Smooth muscle cell (in vitro differentiated cells): ENCODE measurements around the gene DNASE1L2. TPM values are rescaled to one million over a fixed set of nuclear protein-coding genes. Genes with fewer than 3 reads are reported as not detected.
"Not testable (repeated sequence)": the region's sequence is repeated elsewhere in the genome, so short reads cannot be mapped to it uniquely, and the experiment has no call there.

Experiments
- DNase-seq: peaks from one replicate; lab custom pipeline; 2025; ENCODE audit not compliant: unreplicated experiment; lab: John Stamatoyannopoulos, UW
- H2AFZ ChIP-seq: fragments of 200-600 bp; sonication (generic); 2 replicates; pipeline ENCODE4 v1.6.0; 2016; ENCODE audit warnings: antibody characterized with exemption, low read depth, mild to moderate bottlenecking
- H3F3A ChIP-seq: fragments of 200-600 bp; sonication (generic); 2 replicates; pipeline ENCODE4 v1.6.0; 2017; ENCODE audit warnings: antibody characterized with exemption, low read depth
- H3K27ac ChIP-seq: fragments of 200-600 bp; sonication (generic); 2 replicates; pipeline ENCODE4 v1.5.1; 2016; ENCODE audit warnings: low read depth, mild to moderate bottlenecking
- H3K27me3 ChIP-seq: fragments of 200-600 bp; sonication (generic); 2 replicates; pipeline ENCODE4 v1.6.1; 2016; ENCODE audit warnings: low read depth, mild to moderate bottlenecking
- H3K36me3 ChIP-seq: fragments of 200-600 bp; sonication (generic); 2 replicates; pipeline ENCODE4 v1.5.1; 2016; ENCODE audit warnings: low read depth
- H3K4me1 ChIP-seq: fragments of 200-600 bp; sonication (generic); 2 replicates; pipeline ENCODE4 v1.5.1; 2016; ENCODE audit warnings: low read depth
- H3K4me2 ChIP-seq: fragments of 200-600 bp; sonication (generic); 2 replicates; pipeline ENCODE4 v1.6.0; 2016; ENCODE audit warnings: mild to moderate bottlenecking
- H3K4me3 ChIP-seq: fragments of 200-600 bp; sonication (generic); 2 replicates; pipeline ENCODE4 v1.5.1; 2016; ENCODE audit warnings: mild to moderate bottlenecking
- H3K79me2 ChIP-seq: fragments of 200-600 bp; sonication (generic); 2 replicates; pipeline ENCODE4 v1.6.0; 2016; ENCODE audit warnings: low read depth, mild to moderate bottlenecking
- H3K9ac ChIP-seq: fragments of 200-600 bp; sonication (generic); 2 replicates; pipeline ENCODE4 v1.6.0; 2016; ENCODE audit warnings: low read depth
- H3K9me3 ChIP-seq: fragments of 200-600 bp; sonication (generic); replicated peaks from 2 replicates; pipeline ENCODE4 v1.5.1; 2016; ENCODE audit warnings: low read depth
- H4K20me1 ChIP-seq: fragments of 200-600 bp; sonication (generic); 2 replicates; pipeline ENCODE4 v1.6.0; 2016; ENCODE audit warnings: low read depth
- WGBS: methylation state at CpG from one replicate; pipeline ENCODE4 v1.1.7; 2016; ENCODE audit warnings: low lambda C conversion rate; 5-methylcytosine and 5-hydroxymethylcytosine counted together
- polyA plus RNA-seq: library from polyadenylated mRNA; unstranded; fragments of >200 nt; fragmentation: Nextera tagmentation; extraction: Ambion mirVana; gene quantifications from 2 replicates; pipeline ENCODE4 v1.2.1, GENCODE V29; 2016
- total RNA-seq: library from RNA; depleted of rRNA; stranded (reverse); fragments of >200 nt; gene quantifications from 2 replicates; pipeline ENCODE4 v1.2.3, GENCODE V29; 2014
- TF ChIP-seq, protein P1 (sequence below): fragments of 200-600 bp; sonication (generic); IDR thresholded peaks from 2 replicates; pipeline ENCODE4 v1.5.1; 2017; ENCODE audit warnings: borderline replicate concordance, mild to moderate bottlenecking, antibody characterized with exemption; ENCODE audit not compliant: insufficient read depth, poor library complexity, severe bottlenecking

DNASE1L2 gene
- total and polyA plus RNA-seq, 2 experiments from 2014 or later, result 0.13 to 0.25 TPM

DNA sequence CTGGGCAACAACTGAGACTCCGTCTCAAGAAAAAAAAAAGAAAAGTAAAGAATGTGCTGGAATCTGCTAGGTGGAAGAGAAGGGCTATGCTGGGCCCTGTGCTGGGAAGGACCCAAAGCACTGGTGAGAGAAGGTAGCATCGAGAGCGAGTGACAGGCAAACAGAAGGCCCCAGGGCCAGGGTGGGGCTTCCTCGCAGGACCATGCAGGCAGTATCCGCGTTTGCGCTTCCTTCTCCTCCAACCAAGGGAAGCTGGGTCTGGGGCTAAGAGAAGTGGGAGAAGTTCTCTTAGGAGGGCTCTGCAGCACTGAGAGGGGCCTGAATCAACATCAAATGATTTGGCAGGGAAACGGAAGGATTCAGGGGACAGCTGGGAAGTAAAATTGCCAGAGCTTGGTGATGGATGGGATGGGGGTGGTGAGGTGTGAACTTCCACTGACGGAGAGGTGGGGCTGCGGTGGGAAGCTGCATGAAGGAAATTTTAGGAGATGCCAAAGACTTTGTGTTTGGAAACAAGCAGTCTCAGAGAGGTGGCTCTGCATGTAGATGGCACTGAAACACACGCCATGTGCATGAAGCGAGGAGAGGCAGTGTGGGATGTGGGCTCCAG, 20.4 kb downstream of the DNASE1L2 start:
- Histone ChIP-seq H3K4me1 (no peaks in the 10 kb centered on the region), H3K4me3 (no peak overlapping the region), H2AFZ (no peak overlapping the region), H3K9ac (no peak overlapping the region), H3K79me2 (peaks cover 27% of the 10 kb centered on the region), H3K27ac (no peak overlapping the region), H3F3A (peaks cover 27% of the 10 kb centered on the region), H3K36me3 (peaks cover 25% of the 10 kb centered on the region), H3K27me3 (no peaks in the 10 kb centered on the region), H4K20me1 (peaks cover 63% of the 10 kb centered on the region), H3K4me2 (no peak overlapping the region), H3K9me3 (no peaks in the 10 kb centered on the region)
- DNase-seq, result no peak
- WGBS, result 99% methylated on average over 12 of the region's 12 CpGs
- TF ChIP-seq, protein P1, sequence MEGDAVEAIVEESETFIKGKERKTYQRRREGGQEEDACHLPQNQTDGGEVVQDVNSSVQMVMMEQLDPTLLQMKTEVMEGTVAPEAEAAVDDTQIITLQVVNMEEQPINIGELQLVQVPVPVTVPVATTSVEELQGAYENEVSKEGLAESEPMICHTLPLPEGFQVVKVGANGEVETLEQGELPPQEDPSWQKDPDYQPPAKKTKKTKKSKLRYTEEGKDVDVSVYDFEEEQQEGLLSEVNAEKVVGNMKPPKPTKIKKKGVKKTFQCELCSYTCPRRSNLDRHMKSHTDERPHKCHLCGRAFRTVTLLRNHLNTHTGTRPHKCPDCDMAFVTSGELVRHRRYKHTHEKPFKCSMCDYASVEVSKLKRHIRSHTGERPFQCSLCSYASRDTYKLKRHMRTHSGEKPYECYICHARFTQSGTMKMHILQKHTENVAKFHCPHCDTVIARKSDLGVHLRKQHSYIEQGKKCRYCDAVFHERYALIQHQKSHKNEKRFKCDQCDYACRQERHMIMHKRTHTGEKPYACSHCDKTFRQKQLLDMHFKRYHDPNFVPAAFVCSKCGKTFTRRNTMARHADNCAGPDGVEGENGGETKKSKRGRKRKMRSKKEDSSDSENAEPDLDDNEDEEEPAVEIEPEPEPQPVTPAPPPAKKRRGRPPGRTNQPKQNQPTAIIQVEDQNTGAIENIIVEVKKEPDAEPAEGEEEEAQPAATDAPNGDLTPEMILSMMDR, result no peak

DNA sequence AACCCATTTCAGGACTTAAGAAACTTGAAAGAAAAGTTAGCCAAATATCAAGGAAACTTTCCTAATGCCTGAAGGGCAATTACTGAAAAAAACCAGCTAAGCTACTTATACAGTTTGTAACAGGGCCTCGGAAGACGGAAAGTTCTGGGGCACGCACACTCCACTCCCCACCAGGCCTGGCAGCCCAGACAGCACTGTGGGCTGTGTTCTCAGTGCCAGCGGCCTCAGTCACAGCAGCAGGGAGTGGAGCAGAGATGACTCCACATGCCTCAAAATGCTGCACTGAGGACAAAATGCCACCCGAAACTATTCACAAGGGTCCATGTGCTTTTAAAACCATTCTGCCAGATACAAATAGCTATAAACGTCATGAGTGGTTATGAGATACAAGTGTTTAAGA, 21.5 kb downstream of the DNASE1L2 start:
- 97% methylated on average over 6 of the region's 6 CpGs for WGBS
- H3K36me3 ChIP-seq, result peaks cover 33% of the 10 kb centered on the region
- peaks cover 38% of the 10 kb centered on the region for H3K79me2 ChIP-seq
- no peak for DNase-seq
- no peaks in the 10 kb centered on the region for H3K4me1 ChIP-seq
- no peaks in the 10 kb centered on the region for H3K9me3 ChIP-seq
- no peaks in the 10 kb centered on the region for H3K27me3 ChIP-seq
- H4K20me1 ChIP-seq, result peaks cover 64% of the 10 kb centered on the region
- no peak overlapping the region for H3K27ac ChIP-seq
- H2AFZ ChIP-seq, result no peak overlapping the region
- H3K4me3 ChIP-seq, result no peak overlapping the region
- H3F3A ChIP-seq, result peaks cover 17% of the 10 kb centered on the region
- H3K9ac ChIP-seq, result no peak overlapping the region
- TF ChIP-seq, protein P1, result no peak
- H3K4me2 ChIP-seq, result no peak overlapping the region

DNA sequence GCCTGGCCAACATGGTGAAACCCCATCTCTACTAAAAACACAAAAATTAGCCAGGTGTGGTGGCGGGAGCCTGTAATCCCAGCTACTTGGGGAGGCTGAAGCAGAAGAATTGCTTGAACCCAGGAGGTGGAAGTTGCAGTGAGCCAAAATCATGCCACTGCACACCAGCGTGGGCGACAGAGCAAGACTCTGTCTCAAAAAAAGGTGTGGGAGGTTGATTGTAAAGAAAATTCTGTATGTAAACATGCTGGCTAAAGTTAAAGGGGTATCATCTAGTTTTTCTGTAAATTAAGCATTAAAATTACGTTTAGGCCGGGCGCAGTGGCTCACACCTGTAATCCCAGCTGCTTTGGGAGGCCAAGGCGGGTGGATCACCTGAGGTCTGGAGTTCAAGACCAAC, 22.3 kb downstream of the DNASE1L2 start:
- Histone ChIP-seq H3K79me2 (peaks cover 46% of the 10 kb centered on the region), H4K20me1 (peaks cover 70% of the 10 kb centered on the region), H3F3A (peaks cover 15% of the 10 kb centered on the region), H3K36me3 (peaks cover 33% of the 10 kb centered on the region)
- H3K27me3 ChIP-seq, H3K4me1 ChIP-seq, H2AFZ ChIP-seq, H3K4me2 ChIP-seq, H3K4me3 ChIP-seq, DNase-seq, H3K27ac ChIP-seq, H3K9ac ChIP-seq, H3K9me3 ChIP-seq: not testable (repeated sequence)
- WGBS, result 98% methylated on average over 7 of the region's 7 CpGs

DNA sequence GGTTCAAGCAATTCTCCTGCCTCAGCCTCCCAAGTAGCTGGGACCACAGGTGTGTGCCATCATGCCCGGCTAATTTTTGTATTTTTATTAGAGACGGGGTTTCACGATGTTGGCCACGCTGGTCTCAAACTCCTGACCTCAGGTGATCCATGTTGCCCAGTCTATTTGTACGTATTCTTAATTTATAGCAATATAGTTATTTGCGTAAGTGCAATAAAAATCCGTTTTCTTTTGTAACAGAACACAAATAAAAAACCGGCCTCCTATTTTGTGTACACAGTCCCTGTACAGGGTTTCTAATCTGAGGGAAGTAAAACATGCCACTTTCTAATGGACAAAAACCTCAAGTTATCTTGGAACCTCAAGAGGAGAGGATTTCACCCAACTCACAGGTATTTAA, 24.0 kb downstream of the DNASE1L2 start:
- no peak for DNase-seq
- Histone ChIP-seq H3K4me3 (no peak overlapping the region), H3K36me3 (peaks cover 33% of the 10 kb centered on the region), H3F3A (peaks cover 11% of the 10 kb centered on the region), H3K27ac (no peak overlapping the region), H4K20me1 (peaks cover 87% of the 10 kb centered on the region), H2AFZ (no peak overlapping the region), H3K9ac (no peak overlapping the region), H3K4me2 (no peak overlapping the region), H3K9me3 (no peaks in the 10 kb centered on the region), H3K4me1 (no peaks in the 10 kb centered on the region), H3K27me3 (no peaks in the 10 kb centered on the region), H3K79me2 (peaks cover 63% of the 10 kb centered on the region)
- TF ChIP-seq, protein P1, result no peak
- WGBS, result 98% methylated on average over 8 of the region's 8 CpGs

DNA sequence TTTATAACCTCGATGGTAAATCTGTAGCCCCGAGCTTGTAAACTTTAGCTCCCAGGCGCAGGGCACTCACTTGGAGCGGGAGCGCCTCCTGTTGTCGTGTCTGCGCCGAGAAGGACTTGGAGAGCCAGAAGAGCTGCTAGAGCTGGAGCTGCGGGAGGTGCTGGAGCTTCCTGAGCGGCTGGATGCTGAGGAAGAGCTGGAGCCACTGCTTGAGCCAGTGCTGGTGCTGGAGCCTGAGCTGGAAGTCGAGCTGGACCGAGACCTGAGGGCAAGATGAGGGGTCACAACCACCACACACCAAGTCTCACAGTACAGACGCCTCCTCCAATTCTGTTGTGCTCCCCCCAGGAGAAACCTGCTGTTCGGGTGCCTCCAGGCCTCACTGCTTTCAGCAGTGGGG, 26.8 kb downstream of the DNASE1L2 start:
- H4K20me1 ChIP-seq, result peaks cover 90% of the 10 kb centered on the region
- not testable (repeated sequence) for H3K27ac ChIP-seq, H3K9ac ChIP-seq, H3K4me2 ChIP-seq, H2AFZ ChIP-seq, H3K27me3 ChIP-seq, DNase-seq, H3K9me3 ChIP-seq, H3K4me3 ChIP-seq, H3K4me1 ChIP-seq, H3F3A ChIP-seq
- WGBS, result 97% methylated on average over 14 of the region's 14 CpGs
- H3K36me3 ChIP-seq, result peaks cover 28% of the 10 kb centered on the region
- H3K79me2 ChIP-seq, result peaks cover 89% of the 10 kb centered on the region

DNA sequence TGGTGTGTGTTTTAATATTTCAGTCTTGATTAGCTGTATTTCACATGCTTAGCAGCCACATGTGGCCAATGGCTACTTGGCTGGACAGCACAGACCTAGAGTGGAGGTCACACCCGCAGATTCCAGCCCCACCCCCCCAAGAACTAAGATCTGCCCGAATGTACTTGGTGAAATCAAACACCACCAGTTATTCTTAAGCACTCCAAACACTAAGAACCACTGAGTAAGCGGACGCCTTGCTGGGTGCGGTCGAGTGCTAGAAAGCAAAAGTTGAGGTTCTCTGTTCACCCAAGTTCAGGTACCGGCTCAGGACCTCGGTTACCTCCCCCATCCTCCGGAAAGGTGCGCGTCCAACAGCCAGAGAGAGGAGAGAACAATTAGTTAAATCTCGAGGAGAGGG, 30.6 kb downstream of the DNASE1L2 start:
- not testable (repeated sequence) for DNase-seq, H3K9me3 ChIP-seq, H3K27me3 ChIP-seq, H3F3A ChIP-seq, H2AFZ ChIP-seq, H3K36me3 ChIP-seq
- peaks cover 10% of the 10 kb centered on the region for H3K4me1 ChIP-seq
- peaks cover 76% of the 10 kb centered on the region for H4K20me1 ChIP-seq
- WGBS, result 4% methylated on average over 11 of the region's 12 CpGs
- H3K9ac ChIP-seq, result peak overlapping the region; percentile 97
- peak overlapping the region; percentile 73 for H3K4me3 ChIP-seq
- H3K4me2 ChIP-seq, result peak overlapping the region; percentile 90
- H3K27ac ChIP-seq, result peak overlapping the region; percentile 93
- peaks cover 78% of the 10 kb centered on the region for H3K79me2 ChIP-seq
